SK-N-SH (cell line): ENCODE data around the gene ZNF496. TPM values are rescaled to one million over a fixed set of nuclear protein-coding genes. Genes with fewer than 3 reads are reported as not detected.

ENCODE experiments used
- CTCF ChIA-PET: fragments of 300-600, 350-600 bp; formaldehyde crosslinking; extraction: SDS; loops from one replicate; lab custom pipeline; 2021; lab: Yijun Ruan, JAX
- POLR2A ChIA-PET: fragments of 350-600 bp; sonication (Branson Sonifier 250); formaldehyde crosslinking; extraction: SDS; loops from one replicate; lab custom pipeline; 2020; ENCODE audit warnings: antibody characterized with exemption, inconsistent platforms; lab: Yijun Ruan, JAX
- DNase-seq: peaks from one replicate; pipeline ENCODE4 v3.0.0; 2012
- H2AFZ ChIP-seq: fragments of 200-600 bp; sonication (generic); 2 replicates; pipeline ENCODE4 v1.8.1; 2016; ENCODE audit warnings: antibody characterized with exemption, mild to moderate bottlenecking, low read depth
- H3F3A ChIP-seq: fragments of 200-600 bp; sonication (generic); replicated peaks from 2 replicates; pipeline ENCODE3; 2016; ENCODE audit warnings: antibody characterized with exemption, mild to moderate bottlenecking; ENCODE audit not compliant: insufficient read depth
- H3K27ac ChIP-seq, 2 experiments: fragments of 200-500 bp in 1 of 2; fragments of 200-600 bp in 1 of 2; sonication (Bioruptor generic) in 1 of 2; sonication (generic), shearing (Covaris generic) in 1 of 2; 2 replicates each; pipeline versions ENCODE4 v1.5.1 to v1.6.1; 2014 to 2016; ENCODE audit warnings: low read depth in 2 of 2, inconsistent platforms in 1 of 2, low read length in 1 of 2, mild to moderate bottlenecking in 1 of 2, mixed read lengths in 1 of 2
- H3K27me3 ChIP-seq: fragments of 200-600 bp; sonication (generic), shearing (Covaris generic); 2 replicates; pipeline ENCODE4 v1.6.1; 2016; ENCODE audit warnings: mixed run types; ENCODE audit not compliant: insufficient read depth
- H3K36me3 ChIP-seq, 2 experiments: fragments of 200-500 bp in 1 of 2; fragments of 200-600 bp in 1 of 2; sonication (Bioruptor generic) in 1 of 2; sonication (generic) in 1 of 2; replicated peaks in 1 of 2; 2 replicates each; pipeline versions ENCODE3 to v1.5.1; 2014 to 2016; ENCODE audit warnings: low read length in 1 of 2, mild to moderate bottlenecking in 1 of 2; ENCODE audit not compliant: insufficient read depth in 2 of 2, control insufficient read depth in 1 of 2
- H3K4me1 ChIP-seq, 2 experiments: fragments of 200-500 bp in 1 of 2; fragments of 200-600 bp in 1 of 2; sonication (Bioruptor generic) in 1 of 2; sonication (generic), shearing (Covaris generic) in 1 of 2; 2 replicates each; pipeline versions ENCODE4 v1.5.1 to v1.6.1; 2014 to 2016; ENCODE audit warnings: low read depth in 1 of 2, low read length in 1 of 2, mixed run types in 1 of 2; ENCODE audit not compliant: insufficient read depth in 2 of 2, control insufficient read depth in 1 of 2
- H3K4me2 ChIP-seq: fragments of 200-600 bp; sonication (generic), shearing (Covaris generic); 2 replicates; pipeline ENCODE4 v1.6.1; 2017; ENCODE audit warnings: mixed run types
- H3K4me3 ChIP-seq, 2 experiments: fragments of 200-500 bp in 1 of 2; fragments of 200-600 bp in 1 of 2; sonication (Bioruptor generic) in 1 of 2; sonication (generic), shearing (Covaris generic) in 1 of 2; 2 replicates each; pipeline versions ENCODE4 v1.5.1 to v1.8.1; 2014 to 2016; ENCODE audit warnings: low read depth in 2 of 2, inconsistent platforms in 1 of 2, low read length in 1 of 2, mild to moderate bottlenecking in 1 of 2, mixed read lengths in 1 of 2, moderate library complexity in 1 of 2
- H3K79me2 ChIP-seq: fragments of 200-600 bp; sonication (generic); 2 replicates; pipeline ENCODE4 v1.8.1; 2017; ENCODE audit warnings: mild to moderate bottlenecking; ENCODE audit not compliant: insufficient read depth
- H3K9ac ChIP-seq: fragments of 200-600 bp; sonication (generic); 2 replicates; pipeline ENCODE4 v1.6.1; 2017; ENCODE audit warnings: mixed run types
- H3K9me2 ChIP-seq: fragments of 200-600 bp; sonication (generic); 2 replicates; pipeline ENCODE4 v1.6.1; 2017; ENCODE audit warnings: mixed run types
- H3K9me3 ChIP-seq: fragments of 200-600 bp; sonication (generic); 2 replicates; pipeline ENCODE4 v1.6.1; 2017; ENCODE audit warnings: mixed run types, mild to moderate bottlenecking, moderate library complexity
- H4K20me1 ChIP-seq: fragments of 200-600 bp; sonication (generic); 2 replicates; pipeline ENCODE4 v1.6.1; 2017; ENCODE audit warnings: mild to moderate bottlenecking, mixed run types; ENCODE audit not compliant: insufficient read depth
- ELF1 ChIP-seq: IDR thresholded peaks from 2 replicates; pipeline ENCODE4 v1.4.0; 2012
- EP300 ChIP-seq, 2 experiments: IDR thresholded peaks; 2 replicates each; pipeline versions ENCODE4 v1.4.0 to v1.6.1; 2012; ENCODE audit warnings: borderline replicate concordance in 1 of 2, low read depth in 1 of 2, low read length in 1 of 2
- EZH2phosphoT487 ChIP-seq: fragments of 200-600 bp; sonication (generic); IDR thresholded peaks from 2 replicates; pipeline ENCODE4 v1.6.1; 2017; ENCODE audit warnings: low read depth, mixed run types, mild to moderate bottlenecking, antibody characterized with exemption, moderate library complexity, borderline replicate concordance
- FOSL2 ChIP-seq: IDR thresholded peaks from 2 replicates; pipeline ENCODE4 v1.4.0; 2012; ENCODE audit warnings: low read depth, mild to moderate bottlenecking, moderate library complexity, borderline replicate concordance
- FOXJ3 ChIP-seq: sonication (generic); formaldehyde crosslinking; IDR thresholded peaks from 2 replicates; pipeline ENCODE4 v1.5.1; 2020; ENCODE audit warnings: mild to moderate bottlenecking, missing genetic modification reagents
- GATA2 ChIP-seq: sonication (generic); formaldehyde crosslinking; IDR thresholded peaks from 2 replicates; pipeline ENCODE4 v1.5.0; 2020; ENCODE audit warnings: mild to moderate bottlenecking, missing genetic modification reagents
- MEF2A ChIP-seq: IDR thresholded peaks from 2 replicates; pipeline ENCODE4 v1.4.0; 2012; ENCODE audit warnings: low read depth, borderline replicate concordance
- NFIC ChIP-seq: IDR thresholded peaks from 2 replicates; pipeline ENCODE4 v1.4.0; 2012; ENCODE audit warnings: borderline replicate concordance
- NRF1 ChIP-seq: IDR thresholded peaks from 2 replicates; pipeline ENCODE4 v1.6.1; 2012; ENCODE audit warnings: low read depth, mild to moderate bottlenecking, low read length
- POLR2AphosphoS5 ChIP-seq: IDR thresholded peaks from 2 replicates; pipeline ENCODE4 v1.6.1; 2012; ENCODE audit warnings: low read depth, low read length
- RAD21 ChIP-seq: IDR thresholded peaks from 2 replicates; pipeline ENCODE4 v1.6.1; 2012; ENCODE audit warnings: mild to moderate bottlenecking, low read length
- RCOR1 ChIP-seq: fragments of 150-350 bp; IDR thresholded peaks from 2 replicates; pipeline ENCODE4 v1.6.1; 2017; ENCODE audit warnings: antibody characterized with exemption, low read length
- SIN3A ChIP-seq: IDR thresholded peaks from 2 replicates; pipeline ENCODE4 v1.6.1; 2012; ENCODE audit warnings: low read depth, mild to moderate bottlenecking, low read length, moderate library complexity, borderline replicate concordance
- TEAD4 ChIP-seq: IDR thresholded peaks from 2 replicates; pipeline ENCODE4 v1.4.0; 2012; ENCODE audit warnings: mild to moderate bottlenecking, borderline replicate concordance; ENCODE audit not compliant: insufficient read depth
- YY1 ChIP-seq: IDR thresholded peaks from 2 replicates; pipeline ENCODE4 v1.4.0; 2012; ENCODE audit warnings: low read depth, mild to moderate bottlenecking
- WGBS: methylation state at CpG from one replicate; pipeline ENCODE4 v1.1.6; 2017; ENCODE audit warnings: low lambda C conversion rate; 5-methylcytosine and 5-hydroxymethylcytosine counted together
- polyA plus RNA-seq, 3 experiments: library from polyadenylated mRNA; depleted of rRNA; stranded (reverse); fragments of >200 nt; gene quantifications; 2 replicates each; pipeline ENCODE4 v1.2.3, GENCODE V29; 2012
- TF ChIP-seq, protein P1 (sequence below): IDR thresholded peaks from 2 replicates; pipeline ENCODE4; 2012
- TF ChIP-seq, protein P2 (sequence below): fragments of 150-350 bp; IDR thresholded peaks from 2 replicates; pipeline ENCODE4 v1.6.1; 2016; ENCODE audit warnings: mild to moderate bottlenecking, low read depth, low read length
- TF ChIP-seq, protein P3 (sequence below): fragments of 150-350 bp; IDR thresholded peaks from 2 replicates; pipeline ENCODE4 v1.6.1; 2017; ENCODE audit warnings: antibody characterized with exemption, low read length, low read depth, borderline replicate concordance
- TF ChIP-seq, protein P4 (sequence below): IDR thresholded peaks from 2 replicates; pipeline ENCODE4 v1.4.0; 2012; ENCODE audit warnings: low read depth, borderline replicate concordance
- TF ChIP-seq, protein P5 (sequence below): IDR thresholded peaks from 2 replicates; pipeline ENCODE4 v1.4.0; 2012; ENCODE audit warnings: low read depth
- TF ChIP-seq, protein P6 (sequence below): IDR thresholded peaks from 2 replicates; pipeline ENCODE4 v1.4.0; 2012; ENCODE audit warnings: low read depth, borderline replicate concordance

ZNF496 gene
- polyA plus RNA-seq, 1 of the 3 experiments (the other 2 are of a cell fraction) = 23.2 TPM

DNA sequence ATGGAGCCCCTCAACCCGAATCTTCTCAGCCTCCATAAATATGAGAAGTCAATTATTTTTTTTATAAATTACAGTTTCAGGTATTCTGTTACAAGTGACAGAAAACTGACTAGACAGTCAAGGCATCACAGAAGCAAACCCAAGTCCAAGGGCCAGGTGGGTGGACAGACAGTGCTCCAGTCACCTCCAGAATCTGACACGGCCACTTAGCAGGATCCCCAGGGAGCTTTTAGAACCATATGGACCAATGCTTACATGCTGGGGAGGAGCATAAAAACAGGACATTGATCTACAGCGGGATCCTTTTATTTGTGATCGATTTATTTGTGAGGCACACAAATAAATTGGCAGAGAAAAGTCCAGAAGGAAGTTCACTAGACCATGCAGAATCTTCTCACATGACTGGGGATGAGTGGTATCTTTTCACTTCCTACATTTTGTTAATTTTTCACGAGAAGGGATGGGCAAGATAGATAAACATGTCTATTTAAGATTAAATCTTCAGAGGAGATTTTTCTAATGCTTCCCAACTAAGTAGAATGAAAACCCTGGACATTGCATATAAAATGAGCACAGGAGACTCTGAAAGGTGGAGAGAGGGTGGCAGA, 15.0 kb downstream of the ZNF496 start:
- Histone ChIP-seq H2AFZ (no peak overlapping the region), H3K4me1 (0 out of 4 replicates have a peak, but pooled peaks cover 0 to 8% of the 10 kb centered on the region in 2 experiments), H3K27ac (no peak overlapping the region), H3K4me3 (no peak overlapping the region), H3K9me2 (no peaks in the 10 kb centered on the region), H3F3A (peaks cover 6% of the 10 kb centered on the region), H3K9me3 (no peaks in the 10 kb centered on the region), H3K79me2 (0 out of 2 replicates have a peak, but pooled peaks cover 5% of the 10 kb centered on the region), H4K20me1 (no peaks in the 10 kb centered on the region), H3K4me2 (no peak overlapping the region), H3K36me3 (peaks cover 48 to 66% of the 10 kb centered on the region in 2 experiments), H3K9ac (no peak overlapping the region), H3K27me3 (no peaks in the 10 kb centered on the region)
- 94% methylated on average over 5 of the region's 5 CpGs for WGBS
- no peak for DNase-seq
- POLR2A ChIA-PET = no interaction called here
- no peak for TF ChIP-seq GATA2 (CRISPR knock-in tag)
- no peak for TF ChIP-seq TEAD4
- TF ChIP-seq, protein P1, sequence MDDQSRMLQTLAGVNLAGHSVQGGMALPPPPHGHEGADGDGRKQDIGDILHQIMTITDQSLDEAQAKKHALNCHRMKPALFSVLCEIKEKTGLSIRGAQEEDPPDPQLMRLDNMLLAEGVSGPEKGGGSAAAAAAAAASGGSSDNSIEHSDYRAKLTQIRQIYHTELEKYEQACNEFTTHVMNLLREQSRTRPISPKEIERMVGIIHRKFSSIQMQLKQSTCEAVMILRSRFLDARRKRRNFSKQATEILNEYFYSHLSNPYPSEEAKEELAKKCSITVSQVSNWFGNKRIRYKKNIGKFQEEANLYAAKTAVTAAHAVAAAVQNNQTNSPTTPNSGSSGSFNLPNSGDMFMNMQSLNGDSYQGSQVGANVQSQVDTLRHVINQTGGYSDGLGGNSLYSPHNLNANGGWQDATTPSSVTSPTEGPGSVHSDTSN = no peak
- CTCF ChIA-PET = no interaction called here

DNA sequence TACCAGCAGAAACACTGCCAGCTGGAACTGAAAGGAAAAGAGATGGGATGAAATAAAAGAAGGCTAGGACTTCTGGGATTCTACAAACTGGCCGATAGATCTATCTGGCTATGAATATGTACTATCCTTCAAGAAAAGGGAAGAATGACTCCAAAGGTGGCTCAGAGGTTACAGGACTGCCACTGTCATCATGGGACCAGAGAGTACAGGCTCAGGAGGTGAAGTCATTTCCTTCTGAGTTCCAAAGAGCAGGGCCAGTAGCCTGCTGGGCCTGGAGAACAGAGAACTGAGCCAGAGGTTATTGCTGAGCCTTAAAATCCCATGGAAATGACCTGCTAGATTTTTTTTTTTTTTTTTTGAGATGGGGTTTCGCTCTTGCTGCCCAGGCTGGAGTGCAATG, 27.6 kb downstream of the ZNF496 start:
- no peaks in the 10 kb centered on the region for H3K9me2 ChIP-seq
- no peak overlapping the region for H3K9ac ChIP-seq
- no peak overlapping the region for H3K4me3 ChIP-seq
- H3K79me2 ChIP-seq = no peaks in the 10 kb centered on the region
- ChIA-PET CTCF (no interaction called here), POLR2A (no interaction called here)
- no peaks in the 10 kb centered on the region for H4K20me1 ChIP-seq
- H3K27me3 ChIP-seq = no peaks in the 10 kb centered on the region
- H3K9me3 ChIP-seq = no peaks in the 10 kb centered on the region
- DNase-seq = no peak
- peaks cover 31 to 71% of the 10 kb centered on the region in 2 experiments for H3K36me3 ChIP-seq
- H3K4me1 ChIP-seq = no peaks in the 10 kb centered on the region
- 94% methylated on average over 2 of the region's 2 CpGs for WGBS
- no peak overlapping the region for H3K4me2 ChIP-seq
- H2AFZ ChIP-seq = no peak overlapping the region
- no peak overlapping the region for H3K27ac ChIP-seq
- H3F3A ChIP-seq = no peaks in the 10 kb centered on the region
- TF ChIP-seq, protein P2, sequence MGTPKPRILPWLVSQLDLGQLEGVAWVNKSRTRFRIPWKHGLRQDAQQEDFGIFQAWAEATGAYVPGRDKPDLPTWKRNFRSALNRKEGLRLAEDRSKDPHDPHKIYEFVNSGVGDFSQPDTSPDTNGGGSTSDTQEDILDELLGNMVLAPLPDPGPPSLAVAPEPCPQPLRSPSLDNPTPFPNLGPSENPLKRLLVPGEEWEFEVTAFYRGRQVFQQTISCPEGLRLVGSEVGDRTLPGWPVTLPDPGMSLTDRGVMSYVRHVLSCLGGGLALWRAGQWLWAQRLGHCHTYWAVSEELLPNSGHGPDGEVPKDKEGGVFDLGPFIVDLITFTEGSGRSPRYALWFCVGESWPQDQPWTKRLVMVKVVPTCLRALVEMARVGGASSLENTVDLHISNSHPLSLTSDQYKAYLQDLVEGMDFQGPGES = no peak
- TF ChIP-seq SIN3A (no peak), POLR2AphosphoS5 (no peak), MEF2A (no peak), YY1 (no peak), NRF1 (no peak), EZH2phosphoT487 (no peak), ELF1 (no peak), RCOR1 (no peak), EP300 (IDR thresholded peaks at IDR 0.05; ENCODE audit: borderline replicate concordance in 1 of 2, low read depth in 1 of 2, low read length in 1 of 2) (no peak), RAD21 (no peak), FOSL2 (no peak), FOXJ3 (no peak), NFIC (no peak)
- TF ChIP-seq, protein P3, sequence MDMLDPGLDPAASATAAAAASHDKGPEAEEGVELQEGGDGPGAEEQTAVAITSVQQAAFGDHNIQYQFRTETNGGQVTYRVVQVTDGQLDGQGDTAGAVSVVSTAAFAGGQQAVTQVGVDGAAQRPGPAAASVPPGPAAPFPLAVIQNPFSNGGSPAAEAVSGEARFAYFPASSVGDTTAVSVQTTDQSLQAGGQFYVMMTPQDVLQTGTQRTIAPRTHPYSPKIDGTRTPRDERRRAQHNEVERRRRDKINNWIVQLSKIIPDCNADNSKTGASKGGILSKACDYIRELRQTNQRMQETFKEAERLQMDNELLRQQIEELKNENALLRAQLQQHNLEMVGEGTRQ = no peak
- TF ChIP-seq, protein P4, sequence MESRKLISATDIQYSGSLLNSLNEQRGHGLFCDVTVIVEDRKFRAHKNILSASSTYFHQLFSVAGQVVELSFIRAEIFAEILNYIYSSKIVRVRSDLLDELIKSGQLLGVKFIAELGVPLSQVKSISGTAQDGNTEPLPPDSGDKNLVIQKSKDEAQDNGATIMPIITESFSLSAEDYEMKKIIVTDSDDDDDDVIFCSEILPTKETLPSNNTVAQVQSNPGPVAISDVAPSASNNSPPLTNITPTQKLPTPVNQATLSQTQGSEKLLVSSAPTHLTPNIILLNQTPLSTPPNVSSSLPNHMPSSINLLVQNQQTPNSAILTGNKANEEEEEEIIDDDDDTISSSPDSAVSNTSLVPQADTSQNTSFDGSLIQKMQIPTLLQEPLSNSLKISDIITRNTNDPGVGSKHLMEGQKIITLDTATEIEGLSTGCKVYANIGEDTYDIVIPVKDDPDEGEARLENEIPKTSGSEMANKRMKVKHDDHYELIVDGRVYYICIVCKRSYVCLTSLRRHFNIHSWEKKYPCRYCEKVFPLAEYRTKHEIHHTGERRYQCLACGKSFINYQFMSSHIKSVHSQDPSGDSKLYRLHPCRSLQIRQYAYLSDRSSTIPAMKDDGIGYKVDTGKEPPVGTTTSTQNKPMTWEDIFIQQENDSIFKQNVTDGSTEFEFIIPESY = no peak
- TF ChIP-seq, protein P5, sequence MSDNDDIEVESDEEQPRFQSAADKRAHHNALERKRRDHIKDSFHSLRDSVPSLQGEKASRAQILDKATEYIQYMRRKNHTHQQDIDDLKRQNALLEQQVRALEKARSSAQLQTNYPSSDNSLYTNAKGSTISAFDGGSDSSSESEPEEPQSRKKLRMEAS = no peak
- TF ChIP-seq, protein P6, sequence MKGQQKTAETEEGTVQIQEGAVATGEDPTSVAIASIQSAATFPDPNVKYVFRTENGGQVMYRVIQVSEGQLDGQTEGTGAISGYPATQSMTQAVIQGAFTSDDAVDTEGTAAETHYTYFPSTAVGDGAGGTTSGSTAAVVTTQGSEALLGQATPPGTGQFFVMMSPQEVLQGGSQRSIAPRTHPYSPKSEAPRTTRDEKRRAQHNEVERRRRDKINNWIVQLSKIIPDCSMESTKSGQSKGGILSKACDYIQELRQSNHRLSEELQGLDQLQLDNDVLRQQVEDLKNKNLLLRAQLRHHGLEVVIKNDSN = no peak
